Activated CD4-positive, alpha-beta T cell treated with anti-CD3 and anti-CD28 coated beads for 24 hours (primary cell): ENCODE measurements around the gene CASQ1.

Experiments used
- DNase-seq, 2 donors: peaks; one replicate each; pipeline ENCODE4 v3.0.0-alpha.2; 2020; ENCODE audit warnings: low read depth in 2 of 2

Gene CASQ1

DNA sequence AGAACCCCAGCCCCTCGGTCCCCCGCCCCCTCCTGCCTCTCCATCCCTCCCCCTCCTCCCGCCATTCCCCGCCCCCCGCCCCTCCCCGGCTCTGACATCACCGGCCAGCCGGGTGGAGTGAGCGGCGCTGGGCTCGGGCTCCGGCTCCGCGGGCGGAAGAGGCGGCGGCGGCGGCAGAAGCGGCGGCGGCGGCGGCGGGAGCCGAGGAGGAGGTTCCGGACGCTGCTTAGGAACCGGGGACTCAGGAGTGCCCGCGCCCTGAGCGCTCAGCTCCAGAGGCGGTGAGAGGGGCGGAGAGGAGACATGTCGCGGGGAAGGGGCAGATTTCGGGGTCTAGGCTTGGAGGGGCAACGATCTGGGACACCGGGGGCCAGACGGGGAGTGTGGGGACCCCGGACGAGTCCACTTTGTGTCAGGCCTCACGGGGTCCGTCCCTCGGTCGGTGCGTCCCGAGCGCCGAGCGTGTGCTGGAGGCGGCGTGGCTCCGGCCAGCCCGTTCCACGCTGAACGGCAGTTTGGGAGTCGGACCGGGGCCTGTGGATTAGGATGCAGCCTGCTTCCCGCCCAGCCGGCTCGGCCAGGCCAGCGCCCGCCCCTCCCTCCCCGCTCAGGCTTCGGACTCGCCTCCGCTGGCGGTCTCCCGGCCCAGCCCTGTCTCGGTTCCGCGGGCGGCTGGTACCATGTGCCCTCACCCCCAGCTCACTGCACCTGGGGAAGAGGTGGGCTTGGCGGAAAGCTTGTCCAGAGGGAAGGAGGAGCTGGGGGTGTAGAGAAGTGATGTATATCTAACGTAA, 15.1 kb downstream of the CASQ1 start, which contains the start of gene PEA15:
TSS of gene PEA15 (plus strand) at position 143 of the 794 bp plus-strand sequence. CDS start 6,161 bp downstream, outside the sequence.
- DNase-seq = peak; percentile 58

- peak; percentile 12 to 39 for DNase-seq
Measured at GRCh38 chr1:160206036-160206389, 15.6 kb downstream of the CASQ1 start.

- DNase-seq = no peak
Measured at GRCh38 chr1:160206421-160207117, 16.2 kb downstream of the CASQ1 start.

DNA sequence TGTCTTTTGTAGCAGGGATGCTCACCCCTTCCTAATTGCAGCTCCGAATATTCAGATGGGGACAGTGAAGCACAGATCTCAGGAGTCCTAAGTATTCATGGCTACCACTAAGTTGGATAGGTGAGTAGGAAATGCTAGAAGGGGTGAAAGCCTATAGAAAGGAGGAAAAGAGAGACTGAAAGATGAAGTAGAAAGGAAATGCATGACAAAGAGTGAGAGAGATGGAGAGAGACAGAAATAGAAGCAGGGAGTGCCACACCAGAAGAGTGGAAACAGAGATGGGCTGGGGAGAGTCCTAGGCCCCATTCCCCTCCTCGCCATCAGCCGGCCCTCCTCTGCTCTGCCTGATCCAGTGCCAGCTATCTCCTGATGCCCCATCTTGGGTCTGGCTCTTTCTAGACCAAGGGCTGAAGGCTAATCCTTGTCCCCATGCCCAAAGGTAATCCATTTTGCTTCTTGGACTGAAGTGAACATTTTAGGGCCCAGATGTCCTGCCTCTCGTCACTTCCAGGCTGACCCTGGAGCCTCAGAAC, 16.8 kb downstream of the CASQ1 start:
- DNase-seq = no peak

GRCh38 chr1:160207771-160208556, 17.6 kb downstream of the CASQ1 start:
- DNase-seq = no peak

GRCh38 chr1:160208557-160209320, 18.4 kb downstream of the CASQ1 start:
- DNase-seq = no peak

DNA sequence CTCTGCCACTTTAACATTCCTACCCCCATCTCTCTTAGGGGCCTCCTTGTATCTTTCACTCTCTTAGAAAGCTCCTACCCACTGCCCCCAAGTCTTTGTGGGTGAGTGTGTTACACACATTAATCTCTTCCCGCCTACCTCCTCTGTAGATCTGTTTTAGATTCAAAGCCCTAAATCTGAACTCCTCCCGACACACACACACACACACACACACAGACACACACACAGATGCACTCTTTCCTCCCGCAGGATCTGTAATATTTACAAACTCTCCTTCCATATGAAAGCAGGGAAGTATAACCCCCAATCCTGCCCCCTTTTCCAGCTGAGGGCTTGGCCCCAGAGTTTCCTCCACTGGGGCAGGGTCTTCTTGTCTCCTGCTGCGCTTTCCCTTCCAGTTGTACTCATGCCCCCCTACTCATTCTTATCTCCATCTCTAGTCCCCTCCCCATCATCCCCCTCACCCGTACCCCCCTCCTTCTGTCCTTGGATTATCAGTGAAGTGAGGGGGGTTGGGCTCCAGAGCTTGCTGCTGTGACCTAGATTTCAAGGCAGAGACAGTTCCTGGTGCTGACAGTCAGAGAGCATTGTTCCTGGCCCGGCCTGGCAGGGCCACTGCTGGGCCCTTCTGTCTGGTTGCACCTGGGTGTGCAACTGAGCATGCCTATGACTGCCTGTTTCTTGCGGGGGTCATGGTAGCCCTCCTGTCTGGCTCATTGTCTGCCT, 19.1 kb downstream of the CASQ1 start:
- DNase-seq = no peak

- DNase-seq = no peak
Measured at GRCh38 chr1:160210561-160210960, 20.2 kb downstream of the CASQ1 start.

DNA sequence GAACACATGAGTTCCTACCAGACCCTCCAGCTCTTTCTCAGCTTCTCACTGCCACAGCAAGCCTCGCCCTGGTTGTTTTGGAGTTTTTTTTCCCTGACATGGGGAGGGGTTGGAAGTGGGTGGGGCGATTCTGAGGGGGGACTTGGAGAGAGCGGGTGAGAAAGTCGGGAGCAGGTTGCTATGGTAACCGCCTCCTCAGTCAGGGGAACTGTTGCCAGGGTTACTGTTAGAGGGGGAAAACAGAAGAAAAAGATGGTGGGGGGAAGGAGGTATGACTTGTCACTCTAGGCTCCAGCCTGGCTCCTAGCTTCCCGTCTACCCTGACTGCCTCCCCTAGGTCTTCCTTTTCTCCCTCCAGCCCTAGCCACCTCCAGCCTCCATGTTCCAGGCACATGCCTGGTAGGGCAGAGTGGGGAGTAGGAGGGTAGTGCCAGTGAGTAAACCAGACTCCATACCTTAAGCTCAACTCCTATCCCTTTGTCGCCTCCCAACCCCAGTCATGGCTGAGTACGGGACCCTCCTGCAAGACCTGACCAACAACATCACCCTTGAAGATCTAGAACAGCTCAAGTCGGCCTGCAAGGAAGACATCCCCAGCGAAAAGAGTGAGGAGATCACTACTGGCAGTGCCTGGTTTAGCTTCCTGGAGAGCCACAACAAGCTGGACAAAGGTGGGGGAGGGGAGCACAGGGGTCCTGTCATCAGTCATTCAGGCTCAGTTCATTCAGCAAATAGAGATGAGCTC, 20.8 kb downstream of the CASQ1 start:
- DNase-seq = no peak

DNA sequence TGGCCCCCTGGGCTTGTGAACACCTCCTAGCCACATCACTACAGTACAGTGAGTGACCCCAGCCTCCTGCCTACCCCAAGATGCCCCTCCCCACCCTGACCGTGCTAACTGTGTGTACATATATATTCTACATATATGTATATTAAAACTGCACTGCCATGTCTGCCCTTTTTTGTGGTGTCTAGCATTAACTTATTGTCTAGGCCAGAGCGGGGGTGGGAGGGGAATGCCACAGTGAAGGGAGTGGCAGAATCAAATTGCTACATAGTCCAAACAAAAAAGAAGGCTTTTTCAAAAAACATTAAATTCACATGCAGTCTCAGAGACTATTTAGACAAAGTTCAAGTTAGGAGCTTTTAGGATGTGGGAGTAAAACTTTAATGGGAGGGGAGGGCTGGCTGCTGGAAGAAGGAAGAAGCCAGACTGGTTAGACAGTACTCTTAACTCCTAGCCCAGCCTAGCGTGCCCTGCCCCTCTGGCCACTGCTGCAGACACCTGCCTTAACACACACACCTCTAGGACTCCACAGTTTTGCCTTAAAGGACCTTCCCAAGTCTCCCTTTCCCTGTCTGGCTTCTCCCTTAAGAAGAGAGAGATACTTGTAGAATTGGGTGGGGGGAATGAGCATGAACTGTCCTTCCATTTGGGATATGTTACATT, 24.2 kb downstream of the CASQ1 start:
- no peak for DNase-seq

- no peak for DNase-seq
Measured at GRCh38 chr1:160216301-160216700, 25.9 kb downstream of the CASQ1 start.

- no peak for DNase-seq
Measured at GRCh38 chr1:160217481-160218051, 27.2 kb downstream of the CASQ1 start.

DNA sequence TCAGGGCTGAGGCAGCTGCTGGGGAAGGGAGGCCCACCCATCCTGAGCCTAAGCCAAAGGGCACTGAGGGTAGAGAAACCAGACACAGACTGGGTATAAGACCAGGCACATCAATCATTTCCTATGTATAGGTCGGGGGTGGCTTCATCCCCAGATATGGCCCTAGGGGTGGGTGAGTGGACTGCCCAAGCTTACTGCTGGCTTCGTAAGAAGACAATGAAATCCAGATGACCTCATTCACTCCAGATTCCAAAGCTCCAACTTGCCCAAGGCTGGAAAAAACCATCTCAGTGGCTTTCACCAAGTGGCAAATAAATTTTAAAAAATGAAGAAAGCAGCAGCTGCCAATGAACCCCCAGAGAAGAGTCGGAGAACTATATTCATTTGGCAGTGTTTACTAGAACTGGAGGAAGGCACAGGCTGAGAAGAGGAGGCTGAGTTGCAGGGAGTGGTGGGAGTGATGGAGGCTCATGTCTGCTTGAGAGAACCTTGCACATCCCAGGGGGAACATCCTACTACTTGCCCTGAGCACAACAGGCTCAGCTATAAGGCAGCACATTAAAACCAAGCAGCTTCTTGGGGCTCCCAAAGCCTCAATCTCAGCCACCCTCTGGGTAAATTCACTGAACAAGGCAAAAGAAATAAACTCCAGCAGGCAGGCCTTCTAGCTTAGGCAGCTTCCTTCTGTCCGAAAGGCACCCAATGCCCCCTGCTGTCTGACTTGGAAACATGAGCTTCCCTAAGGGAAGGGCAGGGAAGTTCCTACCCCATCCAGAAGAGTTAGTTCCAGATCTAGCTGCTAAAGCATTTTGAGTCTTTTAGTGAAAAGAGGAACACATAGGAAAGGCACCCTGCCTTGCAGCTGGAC, 28.9 kb downstream of the CASQ1 start:
- no peak for DNase-seq

DNA sequence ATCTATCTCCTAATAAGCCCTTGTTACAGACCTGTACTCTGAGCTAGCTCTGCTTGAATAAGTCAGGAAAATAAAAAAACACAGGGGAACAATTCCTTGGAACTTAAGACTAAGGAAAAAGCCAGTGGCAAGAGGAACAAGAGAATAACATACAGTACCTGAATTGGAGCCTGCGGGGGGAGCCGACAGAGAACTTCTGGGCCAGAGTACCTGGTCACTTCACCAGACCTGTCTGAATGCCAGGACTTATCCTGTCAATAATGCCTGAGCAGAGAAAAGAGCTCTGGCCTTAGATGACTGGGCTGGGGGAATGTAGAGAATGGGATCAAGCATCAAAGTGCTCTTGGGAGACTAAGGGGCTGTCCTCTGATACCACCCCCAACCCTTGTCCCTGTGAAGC, 29.9 kb downstream of the CASQ1 start:
- DNase-seq = no peak

GRCh38 chr1:160221089-160221488, 30.7 kb downstream of the CASQ1 start:
- DNase-seq = no peak

DNA sequence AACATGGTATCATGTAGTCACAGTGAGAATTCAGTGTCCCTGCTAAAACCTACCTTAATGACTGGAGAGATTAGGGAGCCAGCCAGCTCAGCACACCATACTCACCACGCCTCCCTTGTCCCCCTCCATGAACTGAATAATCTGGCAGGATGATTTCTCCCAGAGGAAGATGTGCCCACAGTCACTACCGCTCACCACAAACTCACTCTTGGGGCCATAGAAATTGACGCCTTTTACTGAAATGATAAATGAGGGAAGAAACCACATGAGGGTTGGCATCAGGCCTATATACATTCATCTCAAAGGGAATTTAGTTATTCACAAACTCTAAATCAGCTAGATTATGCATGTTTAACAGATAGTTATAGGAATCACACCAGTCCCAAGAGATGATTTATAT, 32.2 kb downstream of the CASQ1 start:
- no peak for DNase-seq

GRCh38 chr1:160224606-160225005, 34.2 kb downstream of the CASQ1 start:
- no peak for DNase-seq

GRCh38 chr1:160225345-160225744, 35.0 kb downstream of the CASQ1 start:
- DNase-seq = no peak
